ENCODE results near the gene B2M. TPM values are rescaled to one million over a fixed set of nuclear protein-coding genes. Genes with fewer than 3 reads are reported as not detected.
A peak's percentile ranks its signal among the peaks of the same experiment; 100 is the strongest.

The B2M gene
- total and polyA plus RNA-seq, 10 of the 15 experiments (the other 5 are each of a cell fraction or from before 2014, with no cell fraction given), result 2,901 to 22,794 (median 8,374) TPM

GRCh38 chr15:44722011-44722410 is 10.7 kb downstream of the B2M start (continued):
- TF ChIP-seq ZBTB11 (CRISPR knock-in tag; IDR thresholded peaks at IDR 0.05) (no peak), MTA3 (IDR thresholded peaks at IDR 0.05; ENCODE audit: borderline replicate concordance, low read length) (0 out of 2 replicates have a peak, but pooled peaks have one; percentile 47), CBX3 (IDR thresholded peaks at IDR 0.05; ENCODE audit: borderline replicate concordance, low read depth) (no peak), CEBPZ (IDR thresholded peaks at IDR 0.05; ENCODE audit: low read depth, low read length) (no peak), USF1 (IDR thresholded peaks at IDR 0.05; ENCODE audit: borderline replicate concordance, extremely low read length, insufficient read depth, low read depth, low read length) (no peak), KDM1A (IDR thresholded peaks at IDR 0.05; ENCODE audit: borderline replicate concordance) (no peak), TCF7 (IDR thresholded peaks at IDR 0.05; ENCODE audit: borderline replicate concordance) (no peak), SMAD5 (IDR thresholded peaks at IDR 0.05; ENCODE audit: low read depth) (no peak), ZBTB33 (IDR thresholded peaks at IDR 0.05) (no peak), BHLHE40 (IDR thresholded peaks at IDR 0.05; ENCODE audit: borderline replicate concordance in 1 of 2, low read depth in 2 of 2, low read length in 1 of 2) (no peak), NKRF (conservative IDR thresholded peaks at IDR 0.05) (no peak)
